ENCODE measurements around the gene PTTG1.
"Not testable (repeated sequence)": the region's sequence is repeated elsewhere in the genome, so short reads cannot be mapped to it uniquely, and the experiment has no call there.

The PTTG1 gene

DNA sequence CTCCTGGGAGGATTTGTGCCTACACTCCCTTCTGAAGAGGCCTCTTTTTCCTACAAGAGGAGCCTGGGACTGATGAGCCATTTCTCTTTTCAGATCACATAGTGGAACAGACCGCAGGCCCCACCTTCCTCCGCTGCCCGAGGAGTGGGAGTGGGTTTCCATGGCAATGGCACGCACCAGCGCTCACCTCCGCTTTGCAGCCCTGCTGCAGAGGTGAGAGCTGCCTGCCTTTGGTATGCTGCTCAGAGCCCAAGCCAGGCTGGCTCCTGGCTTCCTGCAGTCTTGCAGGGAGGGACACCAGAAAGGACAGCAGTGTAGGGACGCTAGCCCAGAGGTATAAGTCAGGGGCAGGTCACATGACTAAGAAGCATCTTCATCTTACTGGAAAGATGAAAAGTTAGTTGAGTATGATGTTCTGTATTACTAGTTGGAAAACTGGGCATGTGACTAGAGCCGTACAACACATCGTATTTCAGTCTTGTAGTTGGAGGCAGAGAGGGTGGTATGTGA lies 12.4 kb downstream of the PTTG1 start:
- Histone ChIP-seq H3K4me3 (ENCODE audit: low read depth in 1 of 2, low read length in 2 of 2) (no peak overlapping the region), H3K79me2 (ENCODE audit: insufficient read depth, low read length) (no peaks in the 10 kb centered on the region), H2AFZ (ENCODE audit: low read depth, low read length) (no peak overlapping the region), H3K9ac (ENCODE audit: low read depth, low read length) (no peak overlapping the region), H3K36me3 (ENCODE audit: insufficient read depth, low read length) (peaks cover 10% of the 10 kb centered on the region; the same call in 1 of the 2 replicates), H4K20me1 (ENCODE audit: insufficient read depth, low read length) (no peaks in the 10 kb centered on the region), H3K4me2 (ENCODE audit: insufficient read depth, low read length) (no peak overlapping the region), H3K4me1 (ENCODE audit: insufficient read depth, low read length) (peaks cover 11% of the 10 kb centered on the region), H3K27me3 (ENCODE audit: insufficient read depth, low read length, poor library complexity) (no peaks in the 10 kb centered on the region), H3K27ac (ENCODE audit: low read length) (no peak overlapping the region), H3K9me3 (ENCODE audit: insufficient read depth, low read length, severe bottlenecking) (no peaks in the 10 kb centered on the region)
- no peak for TF ChIP-seq EZH2 (IDR thresholded peaks at IDR 0.05; ENCODE audit: borderline replicate concordance, low read depth, low read length, severe bottlenecking)
- TF ChIP-seq, protein P1, sequence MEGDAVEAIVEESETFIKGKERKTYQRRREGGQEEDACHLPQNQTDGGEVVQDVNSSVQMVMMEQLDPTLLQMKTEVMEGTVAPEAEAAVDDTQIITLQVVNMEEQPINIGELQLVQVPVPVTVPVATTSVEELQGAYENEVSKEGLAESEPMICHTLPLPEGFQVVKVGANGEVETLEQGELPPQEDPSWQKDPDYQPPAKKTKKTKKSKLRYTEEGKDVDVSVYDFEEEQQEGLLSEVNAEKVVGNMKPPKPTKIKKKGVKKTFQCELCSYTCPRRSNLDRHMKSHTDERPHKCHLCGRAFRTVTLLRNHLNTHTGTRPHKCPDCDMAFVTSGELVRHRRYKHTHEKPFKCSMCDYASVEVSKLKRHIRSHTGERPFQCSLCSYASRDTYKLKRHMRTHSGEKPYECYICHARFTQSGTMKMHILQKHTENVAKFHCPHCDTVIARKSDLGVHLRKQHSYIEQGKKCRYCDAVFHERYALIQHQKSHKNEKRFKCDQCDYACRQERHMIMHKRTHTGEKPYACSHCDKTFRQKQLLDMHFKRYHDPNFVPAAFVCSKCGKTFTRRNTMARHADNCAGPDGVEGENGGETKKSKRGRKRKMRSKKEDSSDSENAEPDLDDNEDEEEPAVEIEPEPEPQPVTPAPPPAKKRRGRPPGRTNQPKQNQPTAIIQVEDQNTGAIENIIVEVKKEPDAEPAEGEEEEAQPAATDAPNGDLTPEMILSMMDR (IDR thresholded peaks at IDR 0.05; ENCODE audit: borderline replicate concordance, extremely low read depth, low read length, poor library complexity, severe bottlenecking): no peak
- no peak for DNase-seq
- ATAC-seq (ENCODE audit: insufficient read depth, low read depth): no peak

DNA sequence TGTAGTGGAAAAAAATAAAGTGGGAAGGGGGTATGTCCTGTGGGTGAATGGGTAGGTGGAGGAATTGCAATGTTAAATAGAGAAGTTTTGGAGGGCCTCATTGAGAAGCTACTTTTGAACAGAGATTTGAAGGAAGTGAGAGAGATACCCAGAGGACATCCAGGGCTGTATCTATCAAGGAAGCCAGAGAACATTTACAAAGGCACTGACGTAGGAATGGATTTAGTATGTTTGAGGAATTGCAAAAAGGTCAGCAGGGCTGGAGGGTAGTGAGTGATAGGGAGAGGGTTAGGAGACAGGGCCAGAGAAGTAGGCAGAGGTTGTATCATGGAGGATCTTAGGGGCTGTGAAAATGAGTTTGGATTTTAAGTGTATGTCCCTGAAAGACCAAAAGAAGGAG lies 13.9 kb downstream of the PTTG1 start:
- Histone ChIP-seq H3K36me3 (ENCODE audit: insufficient read depth, low read length) (no peaks in the 10 kb centered on the region), H2AFZ (ENCODE audit: low read depth, low read length) (no peak overlapping the region), H3K27me3 (ENCODE audit: insufficient read depth, low read length, poor library complexity) (no peaks in the 10 kb centered on the region), H3K4me3 (ENCODE audit: low read depth in 1 of 2, low read length in 2 of 2) (no peak overlapping the region), H3K4me1 (ENCODE audit: insufficient read depth, low read length) (peaks cover 25% of the 10 kb centered on the region), H3K9ac (ENCODE audit: low read depth, low read length) (no peak overlapping the region), H3K79me2 (ENCODE audit: insufficient read depth, low read length) (no peaks in the 10 kb centered on the region), H3K4me2 (ENCODE audit: insufficient read depth, low read length) (no peak overlapping the region), H3K9me3 (ENCODE audit: insufficient read depth, low read length, severe bottlenecking) (no peaks in the 10 kb centered on the region), H4K20me1 (ENCODE audit: insufficient read depth, low read length) (no peaks in the 10 kb centered on the region), H3K27ac (ENCODE audit: low read length) (no peak overlapping the region)
- ATAC-seq (ENCODE audit: insufficient read depth, low read depth) (no peak), DNase-seq (no peak)
- TF ChIP-seq EZH2 (IDR thresholded peaks at IDR 0.05; ENCODE audit: borderline replicate concordance, low read depth, low read length, severe bottlenecking): no peak
- TF ChIP-seq, protein P1 (IDR thresholded peaks at IDR 0.05; ENCODE audit: borderline replicate concordance, extremely low read depth, low read length, poor library complexity, severe bottlenecking): no peak

DNA sequence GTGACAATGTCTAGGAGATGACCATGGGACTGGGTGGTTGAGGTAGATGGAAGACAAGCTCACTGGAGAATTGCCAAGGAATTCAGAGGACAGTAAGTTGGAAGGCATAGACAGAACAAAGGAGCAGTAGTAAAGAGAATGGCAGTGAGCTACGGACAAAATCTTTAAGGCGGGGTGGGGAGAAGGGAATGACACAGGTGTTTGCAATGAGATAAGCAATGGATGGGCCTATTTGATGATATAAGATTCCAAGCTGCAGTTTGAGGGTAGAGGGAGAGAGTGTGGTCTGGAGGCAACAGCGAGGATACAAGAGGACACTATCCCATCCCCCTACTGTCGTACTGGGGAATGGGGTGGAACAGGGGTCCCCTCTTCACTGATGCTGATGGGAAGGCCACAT lies 14.4 kb downstream of the PTTG1 start:
- Histone ChIP-seq H3K9me3 (ENCODE audit: insufficient read depth, low read length, severe bottlenecking) (no peaks in the 10 kb centered on the region), H3K4me2 (ENCODE audit: insufficient read depth, low read length) (no peak overlapping the region), H2AFZ (ENCODE audit: low read depth, low read length) (no peak overlapping the region), H3K4me3 (ENCODE audit: low read depth in 1 of 2, low read length in 2 of 2) (no peak overlapping the region), H3K27ac (ENCODE audit: low read length) (no peak overlapping the region), H3K27me3 (ENCODE audit: insufficient read depth, low read length, poor library complexity) (no peaks in the 10 kb centered on the region), H3K79me2 (ENCODE audit: insufficient read depth, low read length) (no peaks in the 10 kb centered on the region), H3K36me3 (ENCODE audit: insufficient read depth, low read length) (no peaks in the 10 kb centered on the region), H3K9ac (ENCODE audit: low read depth, low read length) (no peak overlapping the region), H4K20me1 (ENCODE audit: insufficient read depth, low read length) (no peaks in the 10 kb centered on the region), H3K4me1 (ENCODE audit: insufficient read depth, low read length) (peaks cover 30% of the 10 kb centered on the region)
- DNase-seq (no peak), ATAC-seq (ENCODE audit: insufficient read depth, low read depth) (no peak)
- no peak for TF ChIP-seq EZH2 (IDR thresholded peaks at IDR 0.05; ENCODE audit: borderline replicate concordance, low read depth, low read length, severe bottlenecking)
- TF ChIP-seq, protein P1 (IDR thresholded peaks at IDR 0.05; ENCODE audit: borderline replicate concordance, extremely low read depth, low read length, poor library complexity, severe bottlenecking): no peak

DNA sequence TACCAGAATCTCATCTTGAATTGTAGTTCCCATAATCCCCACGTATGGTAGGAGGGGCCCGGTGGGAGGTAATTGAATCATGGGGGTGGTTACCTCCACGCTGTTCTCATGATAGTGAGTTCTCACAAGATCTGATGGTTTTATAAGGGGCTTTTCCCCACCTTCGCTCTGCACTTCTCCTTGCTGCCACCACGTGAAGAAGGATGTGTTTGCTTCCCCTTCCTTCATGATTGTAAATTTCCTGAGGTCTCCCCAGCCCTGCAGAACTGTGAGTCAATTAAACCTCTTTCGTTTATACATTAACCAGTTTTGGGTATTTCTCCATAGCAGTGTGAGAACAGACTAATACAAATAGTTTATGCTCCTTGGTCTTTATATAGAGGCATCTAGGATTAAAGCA lies 15.0 kb downstream of the PTTG1 start:
- not testable (repeated sequence) for H3K4me2 ChIP-seq (ENCODE audit: insufficient read depth, low read length); H3K27ac ChIP-seq (ENCODE audit: low read length); H3K36me3 ChIP-seq (ENCODE audit: insufficient read depth, low read length); ATAC-seq (ENCODE audit: insufficient read depth, low read depth); H3K9ac ChIP-seq (ENCODE audit: low read depth, low read length); H4K20me1 ChIP-seq (ENCODE audit: insufficient read depth, low read length); H3K79me2 ChIP-seq (ENCODE audit: insufficient read depth, low read length); H3K4me3 ChIP-seq (ENCODE audit: low read depth in 1 of 2, low read length in 2 of 2); DNase-seq; H2AFZ ChIP-seq (ENCODE audit: low read depth, low read length); H3K9me3 ChIP-seq (ENCODE audit: insufficient read depth, low read length, severe bottlenecking); H3K27me3 ChIP-seq (ENCODE audit: insufficient read depth, low read length, poor library complexity)
- H3K4me1 ChIP-seq (ENCODE audit: insufficient read depth, low read length): peaks cover 37% of the 10 kb centered on the region

Measured in DND-41 (cell line).